Effector memory CD4-positive, alpha-beta T cell (primary cell): ENCODE measurements around the gene KXD1.
"Not testable (repeated sequence)": the region's sequence is repeated elsewhere in the genome, so short reads cannot be mapped to it uniquely, and the experiment has no call there.

Experiments
- DNase-seq, 3 donors: peaks; one replicate each; pipeline ENCODE4 v3.0.0-alpha.2; 2020
- H3K27ac ChIP-seq: 2 replicates; pipeline ENCODE4 v1.7.0; 2013; ENCODE audit warnings: mild to moderate bottlenecking, low read length, moderate library complexity; ENCODE audit not compliant: insufficient read depth, poor library complexity, severe bottlenecking
- H3K27me3 ChIP-seq: replicated peaks from 2 replicates; pipeline ENCODE4 v1.7.0; 2013; ENCODE audit warnings: mild to moderate bottlenecking, low read length; ENCODE audit not compliant: insufficient read depth, control insufficient read depth, poor library complexity, severe bottlenecking
- H3K36me3 ChIP-seq: 2 replicates; pipeline ENCODE4 v1.7.0; 2013; ENCODE audit warnings: mild to moderate bottlenecking, low read length, moderate library complexity; ENCODE audit not compliant: control insufficient read depth, insufficient read depth
- H3K4me1 ChIP-seq: 2 replicates; pipeline ENCODE4 v1.7.0; 2013; ENCODE audit warnings: low read length, mild to moderate bottlenecking; ENCODE audit not compliant: control insufficient read depth, insufficient read depth, poor library complexity, severe bottlenecking
- H3K4me3 ChIP-seq: 2 replicates; pipeline ENCODE4 v1.7.0; 2013; ENCODE audit warnings: low read length, low read depth, mild to moderate bottlenecking; ENCODE audit not compliant: insufficient read depth, poor library complexity, severe bottlenecking
- H3K9me3 ChIP-seq: 2 replicates; pipeline ENCODE4 v1.7.0; 2013; ENCODE audit warnings: mild to moderate bottlenecking, low read length, moderate library complexity; ENCODE audit not compliant: control insufficient read depth

Gene KXD1

GRCh38 chr19:18600692-18601397, 43.2 kb downstream of the KXD1 start:
- not testable (repeated sequence) for DNase-seq, H3K4me3 ChIP-seq, H3K36me3 ChIP-seq, H3K9me3 ChIP-seq, H3K27ac ChIP-seq
- peaks cover 11% of the 10 kb centered on the region for H3K4me1 ChIP-seq
- peaks cover 31% of the 10 kb centered on the region for H3K27me3 ChIP-seq

GRCh38 chr19:18601875-18602274, 44.2 kb downstream of the KXD1 start:
- H3K27ac ChIP-seq: no peak overlapping the region
- no peak overlapping the region for H3K4me3 ChIP-seq
- no peaks in the 10 kb centered on the region for H3K36me3 ChIP-seq
- H3K27me3 ChIP-seq: peaks cover 37% of the 10 kb centered on the region
- no peaks in the 10 kb centered on the region for H3K9me3 ChIP-seq
- DNase-seq: no peak
- H3K4me1 ChIP-seq: peaks cover 11% of the 10 kb centered on the region

- Histone ChIP-seq H3K27ac (no peak overlapping the region), H3K27me3 (peaks cover 52% of the 10 kb centered on the region), H3K9me3 (no peaks in the 10 kb centered on the region), H3K4me1 (peaks cover 22% of the 10 kb centered on the region), H3K4me3 (no peak overlapping the region), H3K36me3 (no peaks in the 10 kb centered on the region)
- no peak for DNase-seq
Measured at GRCh38 chr19:18603255-18603957, 45.7 kb downstream of the KXD1 start.

- no peak overlapping the region for H3K4me3 ChIP-seq
- no peaks in the 10 kb centered on the region for H3K36me3 ChIP-seq
- no peak overlapping the region for H3K27ac ChIP-seq
- H3K4me1 ChIP-seq: peaks cover 22% of the 10 kb centered on the region
- no peaks in the 10 kb centered on the region for H3K9me3 ChIP-seq
- peaks cover 57% of the 10 kb centered on the region for H3K27me3 ChIP-seq
- no peak for DNase-seq
Measured at GRCh38 chr19:18603958-18604819, 46.5 kb downstream of the KXD1 start.

GRCh38 chr19:18604820-18605159, 47.1 kb downstream of the KXD1 start:
- Histone ChIP-seq H3K4me1 (peaks cover 22% of the 10 kb centered on the region), H3K27me3 (peaks cover 63% of the 10 kb centered on the region), H3K9me3 (no peaks in the 10 kb centered on the region), H3K27ac (no peak overlapping the region), H3K4me3 (no peak overlapping the region), H3K36me3 (no peaks in the 10 kb centered on the region)
- DNase-seq: no peak

- Histone ChIP-seq H3K4me1 (peaks cover 22% of the 10 kb centered on the region), H3K27ac (no peak overlapping the region), H3K4me3 (no peak overlapping the region), H3K36me3 (no peaks in the 10 kb centered on the region), H3K9me3 (no peaks in the 10 kb centered on the region), H3K27me3 (peaks cover 67% of the 10 kb centered on the region)
- no peak for DNase-seq
Measured at GRCh38 chr19:18605196-18605545, 47.5 kb downstream of the KXD1 start.

- H3K27ac ChIP-seq: no peak overlapping the region
- no peaks in the 10 kb centered on the region for H3K9me3 ChIP-seq
- no peak overlapping the region for H3K4me3 ChIP-seq
- H3K36me3 ChIP-seq: no peaks in the 10 kb centered on the region
- H3K4me1 ChIP-seq: peaks cover 25% of the 10 kb centered on the region
- H3K27me3 ChIP-seq: peaks cover 72% of the 10 kb centered on the region
- no peak for DNase-seq
Measured at GRCh38 chr19:18605546-18606280, 48.0 kb downstream of the KXD1 start.

- H3K4me1 ChIP-seq: peaks cover 32% of the 10 kb centered on the region
- no peak within 1 kb of the TSS for H3K4me3 ChIP-seq
- H3K27me3 ChIP-seq: peaks cover 80% of the 10 kb centered on the region
Measured at GRCh38 chr19:18606281-18607225, 48.9 kb downstream of the KXD1 start, which contains the start of gene CRLF1. TSS of gene CRLF1 (minus strand) at chr19:18606799. CDS start at chr19:18606656, 143 bp downstream.

More at GRCh38 chr19:18606281-18607225, 48.9 kb downstream of the KXD1 start, which contains the start of gene CRLF1:
- DNase-seq: no peak
- no peaks in the 10 kb centered on the region for H3K36me3 ChIP-seq
- H3K9me3 ChIP-seq: no peaks in the 10 kb centered on the region
- H3K27ac ChIP-seq: no peak within 1 kb of the TSS
